ENCODE results near the gene RAPGEF4. TPM values are rescaled to one million over a fixed set of nuclear protein-coding genes. Genes with fewer than 3 reads are reported as not detected.

The RAPGEF4 gene
- total and polyA plus RNA-seq, 7 donors = 0.23 to 7.6 (median 4.2) TPM

GRCh38 chr2:172836827-172837226 is 101.2 kb downstream of the RAPGEF4 start:
- Histone ChIP-seq H3K4me3 (no peak overlapping the region), H3K4me1 (no peaks in the 10 kb centered on the region), H3K9me3 (no peaks in the 10 kb centered on the region), H3K27me3 (no peaks in the 10 kb centered on the region), H3K36me3 (no peaks in the 10 kb centered on the region), H3K27ac (peak overlapping the region in 1 of 4 donors; percentile 55)
- intact Hi-C loops (cut with DNase I) = no loop called here
- DNase-seq = no peak
- TF ChIP-seq EP300 (IDR thresholded peaks at IDR 0.05) = no peak
- no peak for TF ChIP-seq CTCF (IDR thresholded peaks at IDR 0.05)
- TF ChIP-seq POLR2AphosphoS5 (IDR thresholded peaks at IDR 0.05) = no peak
- no peak for TF ChIP-seq POLR2A (IDR thresholded peaks at IDR 0.05)

GRCh38 chr2:172839446-172839845 is 103.8 kb downstream of the RAPGEF4 start:
- TF ChIP-seq POLR2A (IDR thresholded peaks at IDR 0.05) (no peak), CTCF (IDR thresholded peaks at IDR 0.05) (no peak), POLR2AphosphoS5 (IDR thresholded peaks at IDR 0.05) (no peak), EP300 (IDR thresholded peaks at IDR 0.05) (no peak)
- intact Hi-C loops (cut with DNase I) = no loop called here
- Histone ChIP-seq H3K9me3 (no peaks in the 10 kb centered on the region), H3K4me3 (no peak overlapping the region), H3K27me3 (no peaks in the 10 kb centered on the region), H3K36me3 (no peaks in the 10 kb centered on the region), H3K4me1 (no peaks in the 10 kb centered on the region), H3K27ac (no peak overlapping the region)
- DNase-seq = no peak
- 95 to 96% methylated on average over 2 of the region's 2 CpGs for WGBS, 2 donors

- no peaks in the 10 kb centered on the region for H3K4me1 ChIP-seq
- WGBS, 2 donors = 54 to 76% methylated on average over 5 of the region's 5 CpGs
- H3K27ac ChIP-seq = no peak overlapping the region
- TF ChIP-seq CTCF (IDR thresholded peaks at IDR 0.05) = no peak
- no peak for TF ChIP-seq POLR2A (IDR thresholded peaks at IDR 0.05)
- no peak for TF ChIP-seq EP300 (IDR thresholded peaks at IDR 0.05)
- no peak for TF ChIP-seq POLR2AphosphoS5 (IDR thresholded peaks at IDR 0.05)
- H3K4me3 ChIP-seq = no peak overlapping the region
- no peaks in the 10 kb centered on the region for H3K36me3 ChIP-seq
- no peaks in the 10 kb centered on the region for H3K9me3 ChIP-seq
- H3K27me3 ChIP-seq = no peaks in the 10 kb centered on the region
- intact Hi-C loops (cut with DNase I) = no loop called here
- no peak for DNase-seq
Observed at GRCh38 chr2:172842511-172843265, 107.0 kb downstream of the RAPGEF4 start.

GRCh38 chr2:172843266-172843582 is 107.6 kb downstream of the RAPGEF4 start:
- DNase-seq = no peak
- whole genome bisulfite sequencing, 2 donors = 94 to 97% methylated on average over 1 of the region's 1 CpG
- intact Hi-C loops (cut with DNase I) = no loop called here
- TF ChIP-seq CTCF (IDR thresholded peaks at IDR 0.05) (no peak), POLR2AphosphoS5 (IDR thresholded peaks at IDR 0.05) (no peak), POLR2A (IDR thresholded peaks at IDR 0.05) (no peak), EP300 (IDR thresholded peaks at IDR 0.05) (no peak)
- H3K27me3 ChIP-seq = no peaks in the 10 kb centered on the region
- H3K36me3 ChIP-seq = no peaks in the 10 kb centered on the region
- H3K4me1 ChIP-seq = no peaks in the 10 kb centered on the region
- no peaks in the 10 kb centered on the region for H3K9me3 ChIP-seq
- no peak overlapping the region for H3K4me3 ChIP-seq
- no peak overlapping the region for H3K27ac ChIP-seq

All from sigmoid colon (tissue), 7 donors.